IMR-90 (cell line): ENCODE results near the gene POLR2E. TPM values are rescaled to one million over a fixed set of nuclear protein-coding genes. Genes with fewer than 3 reads are reported as not detected.

Experiments used
- ATAC-seq: fragments of 200-7000 bp; cut with Tn5 transposase; 2 replicates; pipeline ENCODE4 v1.9.1; 2020; ENCODE audit warnings: low read depth, mild to moderate bottlenecking, moderate library complexity
- BruUV-seq: library from RNA; stranded (reverse); fragments of 400-500 nt; replicated peaks from 2 replicates; lab custom pipeline; 2021; lab: Mats Ljungman, UMichigan
- CTCF ChIA-PET: fragments of 300-600 bp; formaldehyde crosslinking; extraction: SDS; loops from one replicate; lab custom pipeline; 2021; ENCODE audit warnings: antibody characterized with exemption; lab: Yijun Ruan, JAX
- POLR2A ChIA-PET: fragments of 300-600 bp; sonication (Branson Sonifier 250); formaldehyde crosslinking; loops from one replicate; lab custom pipeline; 2022; ENCODE audit warnings: antibody characterized with exemption; ENCODE audit not compliant: unreplicated experiment; lab: Charles Lee
- DNase-seq: peaks from one replicate; pipeline ENCODE4 v3.0.0; 2013
- H2AFZ ChIP-seq: replicated peaks from 2 replicates; pipeline ENCODE3; 2013; ENCODE audit warnings: low read length, mild to moderate bottlenecking; ENCODE audit not compliant: poor library complexity
- H2AK5ac ChIP-seq: 2 replicates; pipeline ENCODE4 v1.6.1; 2013; ENCODE audit warnings: low read depth, low read length, inconsistent platforms
- H2AK9ac ChIP-seq: replicated peaks from 2 replicates; pipeline ENCODE3; 2013; ENCODE audit warnings: mild to moderate bottlenecking, low read depth, low read length, moderate library complexity; ENCODE audit not compliant: poor library complexity
- H2BK120ac ChIP-seq: 2 replicates; pipeline ENCODE4 v1.6.1; 2013; ENCODE audit warnings: low read depth, low read length, inconsistent platforms
- H2BK15ac ChIP-seq: 3 replicates; pipeline ENCODE4 v1.6.1; 2013; ENCODE audit warnings: low read depth, low read length, inconsistent platforms
- H2BK20ac ChIP-seq: 2 replicates; pipeline ENCODE4 v1.6.1; 2013; ENCODE audit warnings: low read depth, mild to moderate bottlenecking, inconsistent platforms, low read length, moderate library complexity
- H2BK5ac ChIP-seq: 2 replicates; pipeline ENCODE4 v1.6.1; 2013; ENCODE audit warnings: mild to moderate bottlenecking, low read depth, low read length, inconsistent platforms; ENCODE audit not compliant: poor library complexity, severe bottlenecking
- H3K14ac ChIP-seq: replicated peaks from 2 replicates; pipeline ENCODE4 v1.6.1; 2013; ENCODE audit warnings: low read depth, low read length, inconsistent platforms
- H3K18ac ChIP-seq: 2 replicates; pipeline ENCODE4 v1.6.1; 2013; ENCODE audit warnings: low read depth, low read length, control low read depth
- H3K23ac ChIP-seq: 2 replicates; pipeline ENCODE4 v1.6.1; 2013; ENCODE audit warnings: low read depth, low read length, inconsistent platforms
- H3K27ac ChIP-seq: 2 replicates; pipeline ENCODE4 v1.5.1; 2013; ENCODE audit warnings: mild to moderate bottlenecking, control low read depth, low read length; ENCODE audit not compliant: insufficient read depth
- H3K27me3 ChIP-seq: 2 replicates; pipeline ENCODE4 v1.6.1; 2013; ENCODE audit warnings: low read length; ENCODE audit not compliant: control insufficient read depth, insufficient read depth
- H3K36me3 ChIP-seq: 2 replicates; pipeline ENCODE4 v1.6.1; 2013; ENCODE audit warnings: low read length, mixed read lengths; ENCODE audit not compliant: control insufficient read depth, insufficient read depth
- H3K4ac ChIP-seq: 2 replicates; pipeline ENCODE4 v1.6.1; 2013; ENCODE audit warnings: low read depth, low read length, inconsistent platforms
- H3K4me1 ChIP-seq: 2 replicates; pipeline ENCODE4 v1.6.1; 2013; ENCODE audit warnings: low read length, mixed read lengths; ENCODE audit not compliant: control insufficient read depth, insufficient read depth
- H3K4me2 ChIP-seq: 2 replicates; pipeline ENCODE4 v1.6.1; 2013; ENCODE audit warnings: low read depth, mild to moderate bottlenecking, control low read depth, low read length, moderate library complexity
- H3K4me3 ChIP-seq: 2 replicates; pipeline ENCODE4 v1.5.1; 2013; ENCODE audit warnings: low read depth, mild to moderate bottlenecking, control low read depth, low read length, moderate library complexity; ENCODE audit not compliant: insufficient read depth
- H3K56ac ChIP-seq: 2 replicates; pipeline ENCODE4 v1.6.1; 2013; ENCODE audit warnings: low read length, inconsistent platforms; ENCODE audit not compliant: insufficient read depth; ENCODE audit errors: extremely low read depth
- H3K79me1 ChIP-seq, 2 experiments: 2 replicates each; pipeline ENCODE4 v1.6.1; 2013; ENCODE audit warnings: low read length in 2 of 2, inconsistent platforms in 1 of 2, low read depth in 1 of 2
- H3K9ac ChIP-seq: 2 replicates; pipeline ENCODE4 v1.6.1; 2013; ENCODE audit warnings: low read depth, low read length, control low read depth
- H3K9me1 ChIP-seq: 2 replicates; pipeline ENCODE4 v1.6.1; 2013; ENCODE audit warnings: low read length, inconsistent platforms; ENCODE audit not compliant: insufficient read depth
- H3K9me3 ChIP-seq: 2 replicates; pipeline ENCODE4 v1.6.1; 2013; ENCODE audit warnings: low read length; ENCODE audit not compliant: control insufficient read depth, insufficient read depth
- H4K20me1 ChIP-seq: 2 replicates; pipeline ENCODE4 v1.6.1; 2013; ENCODE audit warnings: low read length, inconsistent platforms; ENCODE audit not compliant: insufficient read depth
- H4K5ac ChIP-seq: 2 replicates; pipeline ENCODE4 v1.6.1; 2013; ENCODE audit warnings: mild to moderate bottlenecking, low read depth, low read length, control low read depth
- H4K8ac ChIP-seq, 2 experiments: 2 replicates each; pipeline ENCODE4 v1.6.1; 2013; ENCODE audit warnings: low read depth in 2 of 2, low read length in 2 of 2, control low read depth in 1 of 2, inconsistent platforms in 1 of 2
- H4K91ac ChIP-seq: 2 replicates; pipeline ENCODE4 v1.6.1; 2013; ENCODE audit warnings: low read depth, low read length, inconsistent platforms; ENCODE audit not compliant: insufficient read depth
- CHD1 ChIP-seq: IDR thresholded peaks from 2 replicates; pipeline ENCODE4 v1.6.1; 2012; ENCODE audit warnings: low read depth, low read length, improper control_type of control experiment
- RFX5 ChIP-seq: IDR thresholded peaks from 2 replicates; pipeline ENCODE4 v1.8.0; 2012; ENCODE audit warnings: low read depth, mild to moderate bottlenecking, low read length, moderate library complexity
- WGBS, 2 experiments: methylation state at CpG; one replicate each; pipeline versions ENCODE4 v1.1.5 to v1.1.7; 2013; ENCODE audit warnings: missing lambda C conversion rate in 2 of 2; ENCODE audit not compliant: insufficient read length in 1 of 2; ENCODE audit errors: extremely low coverage in 2 of 2; 5-methylcytosine and 5-hydroxymethylcytosine counted together
- dilution Hi-C: fragments of 300-500 bp; cut with HindIII; formaldehyde crosslinking; loops from one replicate; pipeline ENCODE4 v1.14.3; 2018; ENCODE audit warnings: low sequenced_read_pairs; ENCODE audit not compliant: unreplicated experiment
- in situ Hi-C: fragments of 300-500 bp; cut with MboI; formaldehyde crosslinking; loops from 3 replicates; pipeline ENCODE4 v1.14.3; 2019; ENCODE audit warnings: low sequenced_read_pairs, inconsistent platforms, mixed read lengths
- intact Hi-C: fragments of 100-400 bp; cut with micrococcal nuclease; formaldehyde crosslinking; loops from 2 replicates; pipeline ENCODE4 v1.10.0; 2022
- polyA plus RNA-seq, 3 experiments: library from polyadenylated mRNA; depleted of rRNA; stranded (reverse); fragments of >200 nt; gene quantifications; 2 replicates each; pipeline ENCODE4 v1.2.3, GENCODE V29; 2012; ENCODE audit warnings: low replicate concordance in 1 of 3
- total RNA-seq: library from RNA; depleted of rRNA; stranded (reverse); fragments of >200 nt; gene quantifications from 2 replicates; pipeline ENCODE4 v1.2.3, GENCODE V29; 2012

Gene POLR2E
- total and polyA plus RNA-seq, 2 of the 4 experiments (the other 2 are of a cell fraction), result 294 to 391 TPM

- TF ChIP-seq RFX5 (no peak), CHD1 (no peak)
Observed at GRCh38 chr19:1068009-1069001, 26.9 kb downstream of the POLR2E start (continued).

DNA sequence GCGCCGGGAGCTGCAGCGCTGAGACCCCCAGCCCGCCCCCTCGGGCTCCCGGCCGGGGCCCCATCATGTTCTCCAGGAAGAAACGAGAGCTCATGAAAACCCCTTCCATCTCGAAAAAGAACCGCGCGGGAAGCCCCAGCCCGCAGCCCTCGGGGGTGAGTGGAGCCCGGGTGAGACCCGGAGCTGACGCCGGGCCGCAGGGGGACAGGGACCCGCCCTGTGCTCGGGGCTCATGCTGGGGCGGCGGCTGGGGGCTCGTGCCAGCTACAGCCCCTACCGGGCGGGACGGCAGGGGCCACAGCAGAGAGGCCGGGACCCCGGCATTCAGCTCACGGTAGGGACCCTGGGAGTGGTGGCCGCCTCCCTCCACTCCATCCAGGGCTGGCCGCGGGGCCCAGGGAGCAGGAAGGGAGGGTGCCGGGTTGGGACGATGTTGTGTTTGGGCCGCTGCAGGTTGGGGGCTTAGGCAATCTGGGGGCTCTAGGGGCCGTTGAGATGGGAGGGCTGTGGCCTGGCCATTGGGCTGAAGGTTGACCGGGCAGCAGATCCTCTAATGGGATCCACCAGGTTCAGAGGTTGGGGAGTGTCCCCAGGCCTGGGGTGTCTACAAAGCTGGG lies 27.7 kb downstream of the POLR2E start:
- Histone ChIP-seq H3K4me2 (peak overlapping the region; percentile 49; the same call in 1 of the 2 replicates), H3K14ac (no peak overlapping the region), H4K91ac (no peak overlapping the region), H3K4ac (no peak overlapping the region), H2AFZ (peak overlapping the region; percentile 66), H3K56ac (no peak overlapping the region), H2BK5ac (no peak overlapping the region), H2BK120ac (no peak overlapping the region), H3K27me3 (peaks cover 45% of the 10 kb centered on the region), H3K79me1 (no peaks in the 10 kb centered on the region), H3K36me3 (no peaks in the 10 kb centered on the region), H4K5ac (no peak overlapping the region), H4K8ac (no peak overlapping the region), H3K9me1 (no peaks in the 10 kb centered on the region), H2BK15ac (no peak overlapping the region), H2BK20ac (no peak overlapping the region), H3K23ac (no peak overlapping the region), H3K4me1 (peaks cover 3% of the 10 kb centered on the region; the same call in 1 of the 2 replicates), H3K4me3 (peak overlapping the region; percentile 38), H3K27ac (no peak overlapping the region), H2AK5ac (no peak overlapping the region), H3K9ac (no peak overlapping the region), H3K9me3 (no peaks in the 10 kb centered on the region; the same call in 1 of the 2 replicates), H2AK9ac (no peak overlapping the region), H3K18ac (no peak overlapping the region), H4K20me1 (peaks cover 6% of the 10 kb centered on the region; the same call in 1 of the 2 replicates)
- POLR2A ChIA-PET, result no interaction called here
- intact Hi-C loops, result no loop called here
- no peak for ATAC-seq
- DNase-seq, result no peak
- WGBS, 2 experiments, result 9% methylated on average over 17 of the region's 38 CpGs; no CpG with 5 or more reads in 1 of the 2 experiments
- no TSS peak for BruUV-seq
- dilution Hi-C loops, result no loop called here
- CTCF ChIA-PET, result no interaction called here
- no peak for TF ChIP-seq CHD1
- in situ Hi-C loops, result no loop called here
